SU-DHL-6 (cell line): ENCODE measurements around the gene PDE9A.

ENCODE experiments used
- H2AFZ ChIP-seq: fragments of 200-600 bp; sonication (generic); 2 replicates; pipeline ENCODE4 v1.6.1; 2014; ENCODE audit warnings: low read depth, mild to moderate bottlenecking, moderate library complexity, mixed read lengths, antibody characterized with exemption, low read length; ENCODE audit not compliant: severe bottlenecking
- H3F3A ChIP-seq: fragments of 200-600 bp; shearing (Covaris generic); 2 replicates; pipeline ENCODE4 v1.6.0; 2016; ENCODE audit warnings: antibody characterized with exemption, mild to moderate bottlenecking; ENCODE audit not compliant: insufficient read depth
- H3K27ac ChIP-seq: fragments of 200-600 bp; sonication (generic); 2 replicates; pipeline ENCODE4 v1.5.1; 2016; ENCODE audit warnings: low read depth, mild to moderate bottlenecking, low read length, moderate library complexity, mixed read lengths
- H3K27me3 ChIP-seq: fragments of 200-600 bp; sonication (generic), shearing (Covaris generic); 2 replicates; pipeline ENCODE4 v1.6.0; 2014; ENCODE audit warnings: mild to moderate bottlenecking, low read length
- H3K36me3 ChIP-seq: fragments of 200-600 bp; sonication (generic); 2 replicates; pipeline ENCODE4 v1.6.1; 2014; ENCODE audit warnings: mild to moderate bottlenecking, low read length, mixed read lengths
- H3K4me2 ChIP-seq: fragments of 300-600, 200-600 bp; shearing (Covaris generic), sonication (generic); 2 replicates; pipeline ENCODE4 v1.6.0; 2014; ENCODE audit warnings: low read length, low read depth, mild to moderate bottlenecking; ENCODE audit not compliant: poor library complexity, severe bottlenecking
- H3K4me3 ChIP-seq: fragments of 200-600 bp; sonication (generic); 2 replicates; pipeline ENCODE4 v1.5.1; 2014; ENCODE audit warnings: antibody characterized with exemption, low read length, mild to moderate bottlenecking, mixed read lengths; ENCODE audit not compliant: insufficient read depth, poor library complexity, severe bottlenecking
- H3K79me2 ChIP-seq: fragments of 200-600 bp; sonication (generic); 2 replicates; pipeline ENCODE4 v1.6.1; 2014; ENCODE audit warnings: mild to moderate bottlenecking, low read length, moderate library complexity; ENCODE audit not compliant: insufficient read depth
- H3K9ac ChIP-seq: fragments of 200-600 bp; sonication (generic); 2 replicates; pipeline ENCODE4 v1.7.0; 2014; ENCODE audit warnings: mild to moderate bottlenecking, low read length
- H3K9me2 ChIP-seq: fragments of 200-600 bp; sonication (generic); replicated peaks from 2 replicates; pipeline ENCODE4 v1.6.1; 2014; ENCODE audit warnings: low read length; ENCODE audit not compliant: insufficient read depth
- H3K9me3 ChIP-seq: fragments of 200-600 bp; sonication (generic); 2 replicates; pipeline ENCODE4 v1.6.1; 2014; ENCODE audit warnings: low read length, mixed read lengths; ENCODE audit not compliant: insufficient read depth
- H4K20me1 ChIP-seq: fragments of 200-600 bp; sonication (generic); 2 replicates; pipeline ENCODE4 v1.6.1; 2014; ENCODE audit warnings: low read depth, mild to moderate bottlenecking, antibody characterized with exemption, low read length, moderate library complexity, mixed read lengths
- CTCF ChIP-seq: fragments of 200-600 bp; sonication (generic); IDR thresholded peaks from one replicate; pipeline ENCODE4 v1.5.1; 2017; ENCODE audit warnings: antibody characterized with exemption, mild to moderate bottlenecking, low read length, moderate library complexity; ENCODE audit not compliant: insufficient read depth, poor library complexity, severe bottlenecking
- EZH2phosphoT487 ChIP-seq: fragments of 200-600 bp; sonication (generic), shearing (Covaris generic); conservative IDR thresholded peaks from 2 replicates; pipeline ENCODE4 v1.6.1; 2018; ENCODE audit warnings: mild to moderate bottlenecking, antibody characterized with exemption, low read length, moderate library complexity, mixed read lengths

Gene PDE9A

GRCh38 chr21:42678618-42679295, 25.3 kb downstream of the PDE9A start:
- Histone ChIP-seq H3K9me2 (no peaks in the 10 kb centered on the region), H3F3A (no peaks in the 10 kb centered on the region), H3K9ac (no peak overlapping the region), H3K36me3 (no peaks in the 10 kb centered on the region), H4K20me1 (no peaks in the 10 kb centered on the region), H3K27me3 (no peaks in the 10 kb centered on the region), H3K4me2 (no peak overlapping the region), H3K27ac (no peak overlapping the region), H2AFZ (no peak overlapping the region), H3K79me2 (no peaks in the 10 kb centered on the region), H3K9me3 (no peaks in the 10 kb centered on the region), H3K4me3 (no peak overlapping the region)
- TF ChIP-seq EZH2phosphoT487 (no peak), CTCF (no peak)

- H3K9ac ChIP-seq = no peak overlapping the region
- no peak overlapping the region for H2AFZ ChIP-seq
- H3K9me3 ChIP-seq = no peaks in the 10 kb centered on the region
- no peaks in the 10 kb centered on the region for H4K20me1 ChIP-seq
- no peaks in the 10 kb centered on the region for H3K36me3 ChIP-seq
- no peak overlapping the region for H3K4me2 ChIP-seq
- H3K27me3 ChIP-seq = no peaks in the 10 kb centered on the region
- H3K79me2 ChIP-seq = no peaks in the 10 kb centered on the region
- no peak overlapping the region for H3K27ac ChIP-seq
- H3K4me3 ChIP-seq = no peak overlapping the region
- TF ChIP-seq EZH2phosphoT487 = no peak
- H3K9me2 ChIP-seq = no peaks in the 10 kb centered on the region
- no peaks in the 10 kb centered on the region for H3F3A ChIP-seq
Measured at GRCh38 chr21:42679319-42680057, 26.1 kb downstream of the PDE9A start.

GRCh38 chr21:42680058-42680330, 26.6 kb downstream of the PDE9A start:
- no peak overlapping the region for H3K27ac ChIP-seq
- H3K9ac ChIP-seq = no peak overlapping the region
- H3K4me2 ChIP-seq = no peak overlapping the region
- H3K27me3 ChIP-seq = no peaks in the 10 kb centered on the region
- TF ChIP-seq EZH2phosphoT487 (no peak), CTCF (no peak)
- no peak overlapping the region for H3K4me3 ChIP-seq
- no peaks in the 10 kb centered on the region for H3K36me3 ChIP-seq
- no peaks in the 10 kb centered on the region for H4K20me1 ChIP-seq
- H3K9me2 ChIP-seq = no peaks in the 10 kb centered on the region
- H3K79me2 ChIP-seq = no peaks in the 10 kb centered on the region
- H2AFZ ChIP-seq = no peak overlapping the region
- no peaks in the 10 kb centered on the region for H3F3A ChIP-seq
- no peaks in the 10 kb centered on the region for H3K9me3 ChIP-seq

GRCh38 chr21:42680429-42680828, 27.0 kb downstream of the PDE9A start:
- Histone ChIP-seq H3K27me3 (no peaks in the 10 kb centered on the region), H3K27ac (no peak overlapping the region), H3K36me3 (no peaks in the 10 kb centered on the region), H3K4me2 (no peak overlapping the region), H3K9me3 (no peaks in the 10 kb centered on the region), H3K79me2 (no peaks in the 10 kb centered on the region), H3F3A (no peaks in the 10 kb centered on the region), H3K9ac (no peak overlapping the region), H3K4me3 (no peak overlapping the region), H3K9me2 (no peaks in the 10 kb centered on the region), H4K20me1 (no peaks in the 10 kb centered on the region), H2AFZ (no peak overlapping the region)
- no peak for TF ChIP-seq CTCF
- no peak for TF ChIP-seq EZH2phosphoT487
